Thyroid gland (tissue), 4 donors: ENCODE data around the gene ST3GAL3. TPM values are rescaled to one million over a fixed set of nuclear protein-coding genes. Genes with fewer than 3 reads are reported as not detected.

Experiments
- DNase-seq, 2 donors: peaks; one replicate each; pipeline ENCODE4 v3.0.0-alpha.2; 2019
- H3K27ac ChIP-seq, 3 donors: fragments of 200-600 bp; sonication (generic); 1 replicate in 2 of 3; 2 replicates in 1 of 3; pipeline ENCODE4 v1.5.1; 2016 to 2019; ENCODE audit warnings: mild to moderate bottlenecking in 1 of 3, moderate library complexity in 1 of 3
- H3K27me3 ChIP-seq: fragments of 200-600 bp; sonication (generic); one replicate; pipeline ENCODE4 v1.5.1; 2019
- H3K36me3 ChIP-seq, 2 donors: fragments of 200-600 bp; sonication (generic); one replicate each; pipeline ENCODE4 v1.5.1; 2016 to 2019
- H3K4me1 ChIP-seq, 2 donors: fragments of 200-600 bp; sonication (generic); one replicate each; pipeline ENCODE4 v1.5.1; 2017 to 2019
- H3K4me3 ChIP-seq, 3 donors: fragments of 200-600 bp; sonication (generic); replicated peaks in 1 of 3; 1 replicate in 2 of 3; 2 replicates in 1 of 3; pipeline ENCODE4 v1.5.1; 2016; ENCODE audit warnings: mild to moderate bottlenecking in 1 of 3
- H3K9me3 ChIP-seq: fragments of 200-600 bp; sonication (generic); one replicate; pipeline ENCODE4 v1.5.1; 2017
- POLR2A ChIP-seq, 2 donors: fragments of 450-650 bp; IDR thresholded peaks; one replicate each; pipeline ENCODE4 v1.6.1; 2017; ENCODE audit warnings: antibody characterized with exemption in 2 of 2, mild to moderate bottlenecking in 2 of 2, moderate library complexity in 1 of 2
- WGBS, 2 donors: methylation state at CpG; one replicate each; pipeline ENCODE4 v1.1.5; 2017; 5-methylcytosine and 5-hydroxymethylcytosine counted together
- intact Hi-C: fragments of 100-400 bp; cut with DNase I; formaldehyde crosslinking; loops from one replicate; pipeline ENCODE4 v1.15.1; 2023
- total RNA-seq, 4 donors: library from RNA; depleted of rRNA; stranded (reverse); fragments of >200 nt; gene quantifications; one replicate each; pipeline ENCODE4 v1.2.3, GENCODE V29; 2016
- TF ChIP-seq, protein P1 (sequence below), 6 experiments: fragments of 200-600 bp in 3 of 6; fragments of 450-650 bp in 3 of 6; sonication (generic) in 3 of 6; IDR thresholded peaks; one replicate each; pipeline ENCODE4 v1.5.1; 2016 to 2019; ENCODE audit warnings: antibody characterized with exemption in 6 of 6, mild to moderate bottlenecking in 2 of 6, inconsistent platforms in 1 of 6, moderate library complexity in 1 of 6

Gene ST3GAL3
- total RNA-seq, 4 donors from 2014 or later, result 12.1 to 17.7 (median 14.3) TPM

GRCh38 chr1:43864111-43865045 is 157.0 kb downstream of the ST3GAL3 start:
- H3K9me3 ChIP-seq, result no peaks in the 10 kb centered on the region
- WGBS, 2 donors, result 75 to 77% methylated on average over 7 of the region's 7 CpGs
- intact Hi-C loops, result no loop called here
- H3K27ac ChIP-seq, result no peak overlapping the region
- DNase-seq, result peak; percentile 26 to 32
- H3K36me3 ChIP-seq, result no peaks in the 10 kb centered on the region
- TF ChIP-seq, protein P1, sequence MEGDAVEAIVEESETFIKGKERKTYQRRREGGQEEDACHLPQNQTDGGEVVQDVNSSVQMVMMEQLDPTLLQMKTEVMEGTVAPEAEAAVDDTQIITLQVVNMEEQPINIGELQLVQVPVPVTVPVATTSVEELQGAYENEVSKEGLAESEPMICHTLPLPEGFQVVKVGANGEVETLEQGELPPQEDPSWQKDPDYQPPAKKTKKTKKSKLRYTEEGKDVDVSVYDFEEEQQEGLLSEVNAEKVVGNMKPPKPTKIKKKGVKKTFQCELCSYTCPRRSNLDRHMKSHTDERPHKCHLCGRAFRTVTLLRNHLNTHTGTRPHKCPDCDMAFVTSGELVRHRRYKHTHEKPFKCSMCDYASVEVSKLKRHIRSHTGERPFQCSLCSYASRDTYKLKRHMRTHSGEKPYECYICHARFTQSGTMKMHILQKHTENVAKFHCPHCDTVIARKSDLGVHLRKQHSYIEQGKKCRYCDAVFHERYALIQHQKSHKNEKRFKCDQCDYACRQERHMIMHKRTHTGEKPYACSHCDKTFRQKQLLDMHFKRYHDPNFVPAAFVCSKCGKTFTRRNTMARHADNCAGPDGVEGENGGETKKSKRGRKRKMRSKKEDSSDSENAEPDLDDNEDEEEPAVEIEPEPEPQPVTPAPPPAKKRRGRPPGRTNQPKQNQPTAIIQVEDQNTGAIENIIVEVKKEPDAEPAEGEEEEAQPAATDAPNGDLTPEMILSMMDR (IDR thresholded peaks at IDR 0.05), result no peak
- TF ChIP-seq POLR2A (IDR thresholded peaks at IDR 0.05), result no peak
- no peaks in the 10 kb centered on the region for H3K27me3 ChIP-seq
- peaks cover 0 to 11% of the 10 kb centered on the region in 2 donors for H3K4me1 ChIP-seq
- no peak overlapping the region for H3K4me3 ChIP-seq

GRCh38 chr1:43866201-43866600 is 158.9 kb downstream of the ST3GAL3 start:
- Histone ChIP-seq H3K27me3 (no peaks in the 10 kb centered on the region), H3K27ac (no peak overlapping the region), H3K4me3 (no peak overlapping the region), H3K36me3 (no peaks in the 10 kb centered on the region), H3K4me1 (peaks cover 0 to 11% of the 10 kb centered on the region in 2 donors), H3K9me3 (no peaks in the 10 kb centered on the region)
- intact Hi-C loops, result no loop called here
- no peak for DNase-seq
- WGBS, 2 donors, result 98 to 100% methylated on average over 2 of the region's 2 CpGs
- no peak for TF ChIP-seq POLR2A (IDR thresholded peaks at IDR 0.05)
- TF ChIP-seq, protein P1 (IDR thresholded peaks at IDR 0.05), result no peak

- intact Hi-C loops, result no loop called here
Observed at GRCh38 chr1:43867976-43868740, 160.8 kb downstream of the ST3GAL3 start.

GRCh38 chr1:43868741-43869067 is 161.4 kb downstream of the ST3GAL3 start:
- Histone ChIP-seq H3K27me3 (no peaks in the 10 kb centered on the region), H3K36me3 (no peaks in the 10 kb centered on the region), H3K9me3 (no peaks in the 10 kb centered on the region), H3K27ac (peak overlapping the region in 1 of 3 donors; percentile 13), H3K4me3 (no peak overlapping the region), H3K4me1 (peaks cover 0 to 11% of the 10 kb centered on the region in 2 donors)
- WGBS, 2 donors, result 20 to 26% methylated on average over 2 of the region's 2 CpGs
- DNase-seq, result peak in 1 of 2 donors; percentile 9
- TF ChIP-seq, protein P1 (IDR thresholded peaks at IDR 0.05), result no peak
- no peak for TF ChIP-seq POLR2A (IDR thresholded peaks at IDR 0.05)
- intact Hi-C loops, result no loop called here

More at GRCh38 chr1:43867976-43868740, 160.8 kb downstream of the ST3GAL3 start:
- TF ChIP-seq POLR2A (IDR thresholded peaks at IDR 0.05), result no peak
- Histone ChIP-seq H3K4me3 (no peak overlapping the region), H3K27ac (peak overlapping the region in 2 of 3 donors; percentile 13 to 27), H3K4me1 (peaks cover 0 to 11% of the 10 kb centered on the region in 2 donors), H3K27me3 (no peaks in the 10 kb centered on the region), H3K9me3 (no peaks in the 10 kb centered on the region), H3K36me3 (no peaks in the 10 kb centered on the region)
- 39 to 55% methylated on average over 2 of the region's 2 CpGs for WGBS, 2 donors
- peak in 1 of 2 donors; percentile 13 for DNase-seq

DNA sequence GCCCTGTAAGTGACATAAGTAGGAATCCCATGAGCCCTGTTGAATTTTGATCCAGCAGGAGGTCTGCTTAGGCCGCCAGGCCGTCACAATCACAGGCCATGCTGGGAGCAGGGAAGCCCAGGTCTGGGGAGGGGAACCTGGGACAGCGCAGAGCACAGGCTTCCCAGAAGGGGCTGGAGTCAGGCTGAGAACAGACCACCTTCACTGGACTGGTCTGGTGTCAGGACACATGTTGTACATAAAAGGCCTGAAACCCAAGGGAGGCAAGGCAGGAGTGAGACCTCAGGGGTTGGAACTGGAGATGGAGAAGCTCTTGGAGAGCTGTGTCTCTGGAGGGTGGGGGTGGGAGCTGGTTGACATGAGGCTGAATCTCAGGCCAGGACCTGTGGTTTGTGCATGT is 163.0 kb downstream of the ST3GAL3 start:
- intact Hi-C loops, result no loop called here
- H3K9me3 ChIP-seq, result no peaks in the 10 kb centered on the region
- 93 to 100% methylated on average over 3 of the region's 3 CpGs for WGBS, 2 donors
- H3K27ac ChIP-seq, result no peak overlapping the region
- TF ChIP-seq, protein P1 (IDR thresholded peaks at IDR 0.05), result no peak
- TF ChIP-seq POLR2A (IDR thresholded peaks at IDR 0.05), result no peak
- no peak overlapping the region for H3K4me3 ChIP-seq
- DNase-seq, result no peak
- no peaks in the 10 kb centered on the region for H3K27me3 ChIP-seq
- H3K4me1 ChIP-seq, result peaks cover 0 to 11% of the 10 kb centered on the region in 2 donors
- H3K36me3 ChIP-seq, result no peaks in the 10 kb centered on the region
